Measurements from ENCODE around the gene NAAA.
"Not testable (repeated sequence)": the region's sequence is repeated elsewhere in the genome, so short reads cannot be mapped to it uniquely, and the experiment has no call there.

NAAA gene

DNA sequence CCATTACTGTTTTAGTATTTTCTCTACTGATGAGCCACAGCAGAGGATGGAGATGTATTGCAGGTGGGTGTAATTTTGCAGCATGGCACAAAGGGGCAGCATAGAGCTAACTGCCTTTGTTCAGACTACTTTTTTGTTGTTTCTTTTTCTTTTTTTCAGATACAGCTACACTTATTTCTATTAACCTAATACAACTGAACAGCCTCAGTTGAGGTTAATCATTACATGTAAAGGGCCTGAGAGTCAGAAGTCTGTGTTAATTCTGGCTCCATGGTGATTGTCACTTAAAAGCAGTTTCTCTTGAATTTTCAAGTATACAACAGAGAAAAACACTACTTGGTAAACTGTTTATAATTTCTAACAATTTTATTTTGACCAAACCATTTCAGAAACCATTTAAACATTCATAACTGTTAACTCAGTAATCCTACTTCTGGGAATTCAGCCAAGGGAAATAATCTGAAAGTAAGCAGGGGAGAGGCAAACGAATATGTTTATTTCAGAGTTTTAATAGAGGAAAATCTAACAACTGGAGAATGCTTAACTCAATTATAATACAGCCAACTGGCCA lies 24.6 kb downstream of the NAAA start:
- DNase-seq: peak; percentile 78 to 80

DNA sequence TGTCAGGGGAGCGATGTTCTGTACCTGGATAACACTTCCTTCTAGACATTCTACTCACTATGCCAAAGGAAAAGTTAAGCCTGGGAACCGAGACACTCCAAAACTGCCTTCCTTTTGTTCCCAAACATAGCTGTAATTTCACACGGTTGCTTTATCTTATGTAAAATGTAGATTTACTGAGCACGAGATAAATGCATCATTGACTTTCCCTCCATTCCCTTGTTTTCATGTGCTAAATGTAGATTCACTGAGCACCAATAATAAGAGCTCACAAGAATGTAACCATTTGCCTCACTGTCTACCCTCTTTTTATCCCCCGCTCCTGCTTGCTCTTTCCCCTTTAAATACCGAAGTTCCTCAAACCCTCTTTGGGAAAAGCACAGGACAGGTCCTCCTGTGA lies 27.8 kb downstream of the NAAA start:
- DNase-seq: no peak

DNA sequence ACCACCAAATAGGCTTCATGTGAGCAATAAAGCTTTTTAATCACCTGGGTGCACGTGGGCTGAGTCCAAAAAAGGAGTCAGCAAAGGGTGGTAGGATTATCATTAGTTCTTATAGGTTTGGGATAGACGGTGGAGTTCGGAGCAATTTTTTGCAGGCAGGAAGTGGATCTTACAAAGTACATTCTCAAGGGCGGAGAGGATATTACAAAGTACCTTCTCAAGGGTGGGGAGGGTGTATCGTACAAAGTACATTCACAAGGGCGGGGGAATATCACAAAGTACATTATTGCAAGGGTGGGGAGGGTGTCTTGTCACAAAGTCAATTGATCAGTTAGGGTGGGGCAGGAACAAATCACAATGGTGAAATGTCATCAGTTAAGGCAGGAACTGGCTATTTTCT lies 30.0 kb downstream of the NAAA start:
- not testable (repeated sequence) for DNase-seq

DNA sequence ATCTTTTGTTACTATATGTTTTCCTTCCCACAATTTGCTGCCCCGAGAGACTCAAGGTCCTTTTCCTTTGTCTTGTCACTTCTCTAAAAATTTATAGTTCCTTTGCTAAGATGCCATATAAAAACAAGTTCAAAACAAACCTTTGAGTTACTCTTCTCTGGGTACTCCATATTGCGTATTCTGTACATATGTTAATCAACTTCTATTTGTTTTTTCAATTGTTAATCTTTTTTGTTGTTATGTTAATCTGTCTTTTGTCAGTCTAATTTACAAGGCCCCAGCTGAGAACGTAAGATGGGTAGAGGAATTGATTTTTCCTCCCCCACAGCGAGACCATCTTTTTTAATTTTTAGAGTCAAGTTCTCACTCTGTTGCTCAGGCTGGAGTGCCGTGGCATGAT lies 31.4 kb downstream of the NAAA start:
- no peak for DNase-seq

DNA sequence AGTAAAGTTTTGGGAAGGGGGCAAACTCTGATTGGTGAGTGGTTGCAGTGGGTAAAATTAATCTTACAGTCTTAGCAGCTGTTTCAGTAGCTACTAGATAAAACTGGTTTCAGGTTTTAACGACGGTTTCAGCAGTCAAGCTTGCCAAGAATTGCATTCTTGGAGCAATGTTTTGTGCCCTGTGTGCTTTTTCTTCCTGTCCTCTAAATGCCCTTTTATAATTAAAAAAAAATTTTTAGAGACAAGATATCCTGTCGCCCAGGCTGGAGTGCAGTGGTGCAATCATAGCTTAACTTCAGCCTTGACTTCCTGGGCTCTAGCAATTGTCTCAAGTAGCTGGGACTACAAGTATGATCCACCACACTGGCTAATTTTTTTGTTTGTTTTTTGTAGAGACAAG lies 32.3 kb downstream of the NAAA start:
- DNase-seq: peak in 1 of 2 experiments; percentile 40

DNA sequence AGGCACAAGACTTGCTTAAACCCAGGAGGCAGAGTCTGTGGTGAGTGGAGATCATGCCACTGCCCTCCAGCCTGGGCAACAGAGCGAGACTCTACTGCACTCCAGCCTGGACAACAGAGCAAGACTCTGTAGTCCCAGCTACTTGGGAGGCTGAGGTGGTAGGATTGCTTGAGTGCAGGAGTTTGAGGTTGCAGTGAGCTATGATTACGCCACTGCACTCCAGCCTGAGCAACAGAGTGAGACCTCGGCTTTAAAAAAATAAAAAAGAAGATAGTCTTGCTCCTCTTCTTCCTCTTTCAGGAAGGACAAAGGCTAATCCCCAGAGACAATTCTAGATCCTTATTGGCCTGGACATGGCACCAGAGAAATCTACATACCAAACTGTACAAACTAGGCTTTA lies 32.8 kb downstream of the NAAA start:
- peak; percentile 19 to 26 for DNase-seq

DNA sequence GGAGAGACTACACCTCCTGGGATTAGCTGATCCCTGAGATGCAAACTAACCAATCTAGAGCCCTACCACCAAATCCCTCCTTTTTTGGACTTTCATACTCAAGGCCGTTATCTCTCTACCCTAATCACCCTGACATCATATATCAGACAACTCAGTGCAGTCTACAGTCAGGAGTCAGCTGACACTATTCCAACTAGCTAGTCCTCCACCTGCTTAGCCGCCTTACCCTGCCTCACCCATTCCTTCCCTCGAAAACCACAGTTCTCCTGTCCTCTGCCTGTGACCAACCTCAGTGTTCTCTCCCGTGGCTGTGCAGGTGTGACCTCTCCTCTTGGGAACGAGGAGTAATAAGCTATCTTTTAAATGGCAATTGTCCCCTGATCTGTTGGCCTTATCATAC lies 36.7 kb downstream of the NAAA start:
- DNase-seq: no peak

DNA sequence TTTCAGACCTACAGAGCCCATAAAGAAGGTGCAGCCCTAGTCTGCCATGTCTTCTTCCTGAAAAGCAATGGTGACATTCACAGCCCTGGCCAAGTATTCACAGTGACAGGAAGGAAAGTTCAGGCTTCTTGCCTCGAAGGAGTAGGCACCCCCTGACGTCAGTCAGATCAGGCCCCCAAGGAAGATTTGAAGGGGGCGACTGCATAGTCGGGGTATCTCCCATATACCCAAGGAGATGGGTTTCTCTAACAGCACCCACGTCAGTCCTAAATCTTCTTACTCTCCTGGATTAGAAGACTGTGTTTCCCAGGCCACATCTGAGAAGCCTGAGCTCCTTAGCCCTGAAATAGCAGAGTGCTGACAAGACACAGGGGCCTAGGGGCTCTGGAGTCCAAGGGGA lies 38.5 kb downstream of the NAAA start, which contains the start of gene PPEF2:
TSS of gene PPEF2 (minus strand) at position 101 of the 400 bp plus-strand sequence. CDS start 6,127 bp downstream, outside the sequence.
- no peak for DNase-seq

DNA sequence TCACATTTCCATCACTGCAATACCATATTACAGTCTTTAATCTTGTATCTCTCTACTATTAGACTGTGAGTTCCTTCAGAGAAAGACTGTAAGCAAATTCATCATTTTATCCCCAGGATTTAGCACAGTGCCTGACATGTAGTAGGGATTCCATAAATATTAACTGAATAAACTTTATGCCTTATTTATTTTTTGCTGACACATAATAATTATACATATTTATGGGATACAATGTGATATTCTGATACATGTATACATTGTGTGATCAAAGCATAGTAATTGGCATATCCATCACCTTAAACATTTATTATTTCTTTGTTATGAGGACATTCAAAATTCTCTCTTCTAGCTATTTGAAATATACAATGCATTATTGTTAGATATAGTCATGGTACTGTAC lies 42.3 kb downstream of the NAAA start:
- DNase-seq: no peak

DNA sequence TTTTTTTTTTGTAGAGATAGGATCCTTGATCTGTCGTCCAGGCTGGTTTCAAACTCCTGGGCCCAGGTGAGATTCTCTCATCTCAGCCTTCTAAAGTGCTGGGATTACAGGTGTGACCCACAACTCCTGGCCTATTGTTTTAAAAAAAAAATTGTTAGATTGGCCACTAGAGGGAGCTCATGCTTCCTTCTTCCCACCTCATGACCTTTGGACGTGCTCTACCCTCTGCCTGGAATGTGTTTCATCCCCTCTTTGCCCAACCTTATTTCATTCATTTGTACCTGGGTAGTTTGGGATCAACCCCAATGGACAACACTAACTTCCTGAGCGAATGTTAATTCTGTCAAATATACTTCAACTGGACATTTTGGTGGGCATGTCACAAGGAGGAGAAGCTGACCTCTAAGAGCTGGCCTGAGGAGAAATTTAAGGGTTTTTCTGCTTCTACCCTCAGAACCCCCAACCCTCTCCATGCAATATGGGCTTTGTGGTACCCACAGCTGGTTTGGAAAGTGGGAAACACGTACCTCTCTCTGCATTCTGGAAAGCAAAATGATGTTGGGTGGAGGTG lies 45.0 kb downstream of the NAAA start:
- DNase-seq: peak; percentile 37 to 56

DNA sequence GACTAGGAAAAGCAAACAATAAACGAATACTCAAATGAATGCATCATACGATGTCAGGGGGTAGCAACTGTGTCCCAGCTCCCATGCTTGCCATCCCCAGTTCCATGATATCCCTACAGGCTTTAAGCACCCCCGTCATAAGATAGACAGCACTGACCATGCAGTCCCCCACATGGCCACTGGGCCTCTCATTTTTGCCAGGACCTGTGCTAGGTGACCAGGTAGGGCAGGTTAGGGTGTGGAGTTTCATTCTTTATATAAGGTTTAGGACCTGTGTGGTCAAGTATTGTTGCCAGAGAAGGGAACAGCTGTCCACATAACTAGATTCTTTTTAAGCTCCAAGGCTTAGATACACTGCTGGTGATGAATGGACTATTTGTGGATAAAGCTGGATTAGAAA lies 48.3 kb downstream of the NAAA start:
- DNase-seq: no peak

DNA sequence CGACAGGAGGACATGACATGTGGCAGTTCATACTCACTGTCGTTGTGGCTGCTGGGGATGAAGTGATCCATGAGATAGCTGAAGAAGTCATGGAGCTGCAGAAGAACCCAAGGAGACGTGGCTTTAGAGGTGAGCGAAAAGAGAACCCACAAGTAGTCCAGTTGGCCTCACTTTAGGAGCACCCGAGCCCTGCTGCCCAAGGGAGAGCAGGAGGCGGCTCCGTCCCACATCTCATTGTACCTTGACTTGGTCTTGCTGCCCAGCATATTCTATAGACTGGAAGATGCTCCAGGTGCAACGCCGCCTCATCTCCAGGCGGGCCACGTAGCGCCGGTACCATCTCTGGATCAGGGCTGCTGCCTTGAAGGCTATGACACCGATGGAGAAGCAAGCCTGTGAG lies 49.2 kb downstream of the NAAA start:
- no peak for DNase-seq

DNA sequence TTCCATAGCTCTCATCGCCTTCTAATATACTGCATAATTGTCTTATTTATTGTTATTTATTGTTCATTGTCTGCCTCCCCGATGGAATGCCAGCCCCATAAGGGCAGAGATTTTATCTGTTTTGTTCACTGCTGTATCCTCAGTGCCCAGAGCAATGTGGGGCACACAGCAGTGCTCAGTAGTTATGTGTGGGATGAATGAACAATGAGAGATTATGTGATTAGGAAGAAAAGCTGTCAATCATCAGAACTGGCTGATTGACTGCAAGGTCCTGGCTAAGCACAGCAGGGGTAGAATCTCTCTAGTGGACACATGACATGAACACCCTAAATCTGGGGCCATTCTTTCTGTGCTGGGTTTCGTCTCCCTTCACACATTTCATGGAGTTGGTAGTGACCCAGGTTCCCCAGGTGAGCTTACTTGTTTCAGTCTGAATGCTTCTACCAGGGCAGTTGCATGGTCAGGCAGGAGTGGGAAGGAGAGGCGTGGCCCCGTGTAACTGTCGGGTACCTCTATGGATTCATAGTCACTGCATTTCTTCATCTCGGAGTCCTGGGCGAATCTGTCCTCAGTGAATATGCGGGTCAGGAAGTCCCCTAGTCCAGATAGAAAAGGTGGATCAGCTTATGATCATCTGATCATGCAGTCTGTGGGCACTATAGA lies 51.1 kb downstream of the NAAA start:
- no peak for DNase-seq

DNA sequence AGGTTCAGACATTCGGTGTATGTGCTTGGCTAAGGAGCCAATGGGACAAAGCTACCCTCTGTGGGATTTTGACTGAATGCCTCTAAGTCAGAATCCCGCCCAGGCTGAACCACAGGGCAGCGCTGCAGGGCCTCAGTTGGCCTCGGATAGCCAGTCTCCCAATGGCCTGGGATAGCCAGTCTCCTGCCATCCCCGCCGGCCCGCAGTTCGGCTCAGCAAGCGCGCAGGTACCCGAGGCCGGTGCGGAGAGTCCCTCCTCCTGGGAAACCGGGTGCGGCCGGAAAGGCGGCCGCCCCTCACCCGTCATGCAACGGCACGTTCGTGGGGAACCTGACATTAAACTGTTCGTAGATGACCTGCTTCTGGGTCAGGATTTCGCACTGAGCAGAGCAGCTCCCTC lies 54.7 kb downstream of the NAAA start:
- no peak for DNase-seq

DNA sequence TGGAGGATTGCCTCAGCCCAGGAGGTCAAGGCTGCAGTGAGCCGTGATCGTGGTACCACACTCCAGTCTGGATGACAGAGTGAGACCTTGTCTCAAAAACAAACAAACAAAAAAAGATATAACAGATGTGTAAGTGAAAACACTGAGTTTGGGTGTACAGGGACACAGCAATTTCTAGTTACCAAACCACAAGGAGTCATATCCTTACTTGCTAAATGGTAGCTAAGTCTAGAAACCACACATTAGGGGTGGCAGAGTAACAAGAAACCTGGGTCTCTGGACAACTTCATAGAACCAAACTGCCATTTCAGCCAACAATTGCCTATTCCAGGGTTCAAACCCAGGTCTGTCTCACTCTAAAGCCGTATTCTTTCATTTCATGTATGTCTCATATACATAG lies 59.3 kb downstream of the NAAA start:
- DNase-seq: no peak

DNA sequence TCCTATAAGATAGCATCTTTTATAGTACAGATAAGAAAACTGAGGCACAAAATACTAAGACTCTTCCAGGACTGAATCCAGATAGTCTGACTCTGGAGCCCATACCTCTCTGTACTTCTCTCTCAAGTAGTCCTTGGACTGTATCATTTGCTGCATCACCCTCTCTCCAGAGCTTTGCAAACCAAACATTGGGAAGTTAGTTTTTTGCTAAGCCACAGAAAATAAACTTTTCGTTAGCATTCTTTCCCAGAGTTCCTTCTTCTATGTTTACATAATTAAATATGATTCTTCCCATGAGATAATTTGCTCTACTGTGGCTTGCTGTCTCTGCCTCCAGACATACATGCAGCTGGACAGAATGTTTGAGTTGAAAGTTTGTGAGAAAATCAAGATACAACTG lies 60.5 kb downstream of the NAAA start:
- DNase-seq: no peak

DNA sequence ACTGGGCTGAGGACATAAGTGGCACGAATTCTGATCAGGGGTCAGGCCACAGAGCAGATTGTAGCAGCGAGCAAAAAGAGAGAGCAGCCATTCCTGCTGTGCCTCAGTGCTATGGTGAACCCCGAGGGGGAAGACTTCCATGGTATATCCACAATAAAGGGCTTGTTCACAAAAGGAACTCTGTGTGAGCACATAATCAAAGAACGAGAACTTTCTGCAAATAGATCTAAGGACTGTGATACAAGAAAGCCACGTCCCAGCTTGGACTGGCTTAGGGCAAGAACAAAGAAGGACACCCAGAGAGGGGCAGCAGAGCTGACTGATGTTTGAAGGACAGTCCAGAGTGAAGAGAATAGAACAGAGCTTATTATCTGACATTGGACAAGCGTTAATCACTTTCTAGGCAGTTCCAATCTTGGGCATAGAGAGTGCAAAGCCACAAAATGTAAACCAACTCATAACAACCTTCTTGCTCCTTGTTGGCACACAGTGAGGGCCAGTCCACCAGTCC lies 62.5 kb downstream of the NAAA start:
- no peak for DNase-seq

DNA sequence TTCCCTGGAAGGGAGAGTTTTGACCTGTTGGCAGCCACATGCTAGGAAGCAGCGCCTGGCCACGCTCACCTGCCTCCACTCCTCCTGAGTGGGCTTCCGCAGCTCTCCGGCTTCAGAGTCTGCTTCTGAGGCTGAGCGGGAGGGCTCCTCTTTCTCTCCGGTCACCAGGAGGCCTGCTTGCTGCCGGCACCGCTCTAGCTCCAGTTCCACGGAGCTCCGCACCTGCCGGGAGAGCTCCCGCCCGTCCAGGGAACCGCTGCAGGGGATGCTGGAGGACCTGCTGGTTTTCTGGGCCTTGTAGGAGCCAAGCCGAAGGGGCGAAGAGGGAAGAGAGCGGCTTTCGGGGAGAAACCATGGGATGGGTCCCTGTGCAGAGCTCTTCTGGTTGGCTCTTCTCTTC lies 64.6 kb downstream of the NAAA start:
- no peak for DNase-seq

DNA sequence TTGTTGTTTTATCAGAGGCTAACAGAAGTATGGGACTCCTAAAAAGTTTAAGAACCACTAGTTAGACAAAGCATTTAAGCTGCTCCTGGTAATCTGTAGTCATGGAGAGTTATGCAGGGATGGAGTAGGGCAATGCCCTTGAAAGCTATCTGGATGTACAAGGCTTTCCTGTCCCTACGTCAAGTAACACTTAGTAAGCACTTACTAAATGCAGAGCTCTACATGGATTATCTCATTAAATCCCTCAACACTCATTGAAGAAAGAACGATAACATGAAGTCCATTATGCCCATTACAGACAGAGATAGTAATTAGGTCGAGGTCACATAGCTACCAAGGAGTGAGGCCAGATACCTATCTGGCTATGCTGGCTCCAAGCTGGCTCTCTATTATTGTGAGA lies 71.7 kb downstream of the NAAA start:
- no peak for DNase-seq

DNA sequence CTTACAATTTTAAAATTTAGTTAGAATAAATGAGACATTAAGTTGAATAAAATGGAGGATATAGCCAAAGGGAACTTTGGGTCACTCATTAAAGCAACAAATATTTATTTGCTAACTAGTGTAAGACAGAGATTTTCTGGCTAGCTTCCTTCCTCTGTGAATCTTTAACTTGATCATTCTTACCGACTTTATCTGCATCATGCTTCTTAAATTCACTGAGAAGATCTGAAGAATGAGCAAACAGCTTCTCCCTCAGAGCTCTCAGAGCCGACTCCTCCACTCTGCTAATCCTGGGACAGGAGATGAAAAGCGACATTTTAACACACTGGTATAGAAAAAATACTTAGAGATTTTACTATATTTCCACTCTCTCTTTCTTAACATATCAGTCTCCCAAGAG lies 73.7 kb downstream of the NAAA start:
- no peak for DNase-seq
